SU-DHL-6 (cell line): ENCODE results near the gene INO80C.

Experiments
- CTCF ChIP-seq: fragments of 200-600 bp; sonication (generic); IDR thresholded peaks from one replicate; pipeline ENCODE4 v1.5.1; 2017; ENCODE audit warnings: antibody characterized with exemption, mild to moderate bottlenecking, low read length, moderate library complexity; ENCODE audit not compliant: insufficient read depth, poor library complexity, severe bottlenecking
- EZH2phosphoT487 ChIP-seq: fragments of 200-600 bp; sonication (generic), shearing (Covaris generic); conservative IDR thresholded peaks from 2 replicates; pipeline ENCODE4 v1.6.1; 2018; ENCODE audit warnings: mild to moderate bottlenecking, antibody characterized with exemption, low read length, moderate library complexity, mixed read lengths

DNA sequence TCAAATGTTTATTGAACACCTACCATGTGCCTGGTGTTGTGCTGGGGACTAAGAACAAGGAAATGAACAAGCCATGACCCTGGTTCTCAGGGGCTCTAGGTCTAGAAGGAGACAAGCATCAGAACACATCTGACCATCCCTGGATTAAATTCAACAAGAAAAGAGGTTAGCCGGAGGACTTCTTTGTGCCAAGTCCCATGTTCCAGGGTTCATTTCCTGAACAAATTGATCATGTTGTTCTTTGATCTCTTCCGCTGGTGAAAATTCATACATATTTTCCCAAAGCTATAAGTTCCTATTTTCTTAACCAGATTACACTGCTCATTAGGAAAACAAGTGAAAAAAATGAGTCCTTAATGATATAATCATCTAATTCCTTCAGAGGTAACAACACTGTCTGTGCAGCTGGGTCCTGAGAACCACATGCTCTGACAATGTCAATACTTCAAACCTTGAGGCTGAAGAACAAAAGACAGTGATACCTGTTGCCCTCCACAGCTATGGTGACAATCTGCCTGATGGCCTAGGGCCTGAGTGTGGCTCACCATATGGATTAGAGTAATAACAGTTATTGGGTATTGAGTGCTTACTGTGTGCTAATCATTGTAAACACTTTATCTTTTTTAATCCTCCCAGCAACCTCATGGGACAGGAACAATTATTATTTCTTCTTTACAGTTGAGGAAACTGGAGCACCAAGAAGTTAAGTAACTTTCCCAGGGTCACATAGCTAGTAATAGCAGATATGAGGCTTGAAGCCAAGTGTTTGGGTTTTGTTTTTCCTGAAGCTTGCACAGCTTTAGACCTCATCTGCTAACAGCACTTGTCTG lies 24.6 kb upstream of the INO80C start:
- TF ChIP-seq CTCF (no peak), EZH2phosphoT487 (no peak)
